Right forelimb (tissue), 1 donor: Measurements from ENCODE around the gene FUZ.

Source experiments
- DNase-seq: peaks from one replicate; pipeline ENCODE4 v3.0.0-alpha.2; 2018

Gene FUZ

GRCh38 chr19:49850487-49851342 is 37.6 kb upstream of the FUZ start, which contains the start of gene PTOV1:
Gene PTOV1 (plus strand): TSS chr19:49851159.
- peak; percentile 93 for DNase-seq

DNA sequence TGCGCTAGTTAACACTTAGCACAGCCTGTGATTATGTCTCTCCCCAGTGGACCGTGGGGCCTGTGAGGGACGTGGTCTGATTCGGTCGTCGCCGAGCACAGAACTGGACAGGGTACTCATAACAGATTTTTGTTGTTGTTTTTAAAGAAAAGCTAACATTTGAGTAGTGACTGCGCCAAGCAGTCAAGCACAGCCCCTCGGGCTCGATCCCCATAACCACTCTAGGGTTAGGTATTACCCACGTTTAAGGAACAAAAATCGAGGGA is 37.1 kb upstream of the FUZ start:
- DNase-seq, result no peak

DNA sequence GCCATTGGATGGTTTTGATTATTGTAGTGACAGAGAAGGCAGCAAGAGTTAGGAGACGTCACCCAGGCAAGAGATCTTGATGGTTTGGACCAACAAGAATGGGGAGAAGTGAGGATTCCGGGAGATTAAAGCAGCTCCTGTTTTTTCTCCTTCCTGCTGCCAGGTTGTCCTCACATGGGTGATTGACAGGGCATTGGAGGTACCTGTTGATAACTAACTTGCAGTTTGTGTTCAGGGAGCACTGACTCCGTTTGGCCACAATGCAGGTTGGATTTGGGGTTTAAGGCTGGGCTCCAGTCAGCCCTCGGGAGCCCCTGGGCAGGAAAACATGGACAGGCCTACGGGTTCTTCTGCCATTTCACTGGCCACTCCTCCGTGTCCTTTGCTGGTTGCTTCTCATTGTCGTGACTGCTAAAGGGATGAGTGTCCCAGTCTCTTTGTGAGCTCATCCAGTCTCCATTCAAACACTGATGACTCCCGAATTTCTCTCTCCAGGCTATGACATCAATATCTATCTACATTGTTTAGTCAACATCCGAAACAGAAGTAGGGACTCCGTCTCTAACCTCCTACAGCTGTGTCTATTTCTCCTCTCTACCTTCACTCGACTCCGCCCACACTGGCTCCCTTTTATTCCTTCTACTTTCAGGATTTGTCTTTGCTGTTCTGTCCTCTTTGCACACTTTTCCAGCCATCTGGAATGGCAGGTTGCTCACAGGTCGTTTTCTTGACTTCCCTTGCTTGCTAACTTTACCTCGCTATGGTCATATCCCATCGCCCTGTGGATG is 36.5 kb upstream of the FUZ start:
- no peak for DNase-seq

- no peak for DNase-seq
Measured at GRCh38 chr19:49848938-49849337, 35.8 kb upstream of the FUZ start.

GRCh38 chr19:49847731-49848696 is 34.9 kb upstream of the FUZ start:
- no peak for DNase-seq

- DNase-seq, result no peak
Measured at GRCh38 chr19:49846408-49846807, 33.3 kb upstream of the FUZ start.

DNA sequence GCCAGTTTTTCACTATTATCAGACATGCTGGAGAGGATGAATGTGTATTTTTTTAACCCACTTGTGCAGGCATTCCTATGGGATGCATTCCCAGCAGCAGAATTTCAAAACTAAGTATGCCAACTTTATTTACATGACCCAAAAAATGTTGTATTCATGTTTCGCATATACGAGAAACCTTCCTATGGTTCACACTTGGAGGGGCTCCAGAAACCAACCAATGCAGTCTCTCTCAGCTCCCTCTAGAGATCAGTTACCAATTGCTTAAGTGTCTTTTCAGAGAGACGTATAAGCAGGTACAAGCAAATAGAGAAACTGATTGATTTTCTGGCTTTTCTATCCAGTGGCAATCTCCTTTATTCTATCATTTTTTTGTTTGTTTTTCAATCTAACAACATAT is 32.3 kb upstream of the FUZ start:
- no peak for DNase-seq

DNA sequence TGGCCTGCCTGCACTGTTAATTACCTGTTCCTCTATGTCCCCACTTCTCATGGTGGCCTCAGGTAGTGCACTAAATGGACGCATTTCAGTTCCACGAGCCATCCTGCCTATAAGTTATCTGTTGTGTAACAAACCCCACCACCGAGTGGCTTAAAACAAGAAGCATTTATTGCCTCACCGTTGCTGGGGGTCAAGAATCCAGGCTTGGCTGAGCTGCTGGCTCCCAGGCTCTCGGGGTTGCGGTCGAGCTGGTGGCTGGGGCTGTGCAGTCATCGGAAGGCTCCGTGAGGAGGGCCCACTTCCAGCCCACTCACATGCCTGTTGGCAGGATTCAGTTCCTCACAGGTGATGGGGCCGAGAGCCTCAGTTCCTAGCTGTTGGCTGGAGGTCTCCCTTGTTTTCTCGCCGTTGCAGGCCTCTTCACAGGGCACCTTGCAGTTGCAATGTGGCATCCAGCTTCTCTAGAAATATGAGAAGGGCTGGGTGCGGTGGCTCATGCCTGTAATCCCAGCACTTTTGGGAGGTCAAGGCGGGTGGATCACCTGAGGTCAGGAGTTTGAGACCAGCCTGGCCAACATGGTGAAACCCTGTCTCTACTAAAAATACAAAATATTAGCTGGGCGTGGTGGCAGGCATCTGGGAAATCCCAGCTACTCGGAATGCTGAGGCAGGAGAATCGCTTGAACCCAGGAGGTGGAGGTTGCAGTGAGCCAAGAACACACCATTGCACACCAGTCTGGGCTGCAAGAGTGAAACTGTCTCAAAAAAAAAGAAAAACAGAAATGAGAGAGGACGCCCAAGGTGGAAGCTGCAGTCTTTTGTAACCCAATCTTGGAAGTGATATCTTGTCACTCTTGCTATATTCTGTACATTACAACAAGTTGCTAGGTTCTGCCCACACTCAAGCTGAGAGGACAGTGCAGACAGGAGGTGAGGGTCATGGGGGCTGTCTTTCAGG is 31.3 kb upstream of the FUZ start:
- DNase-seq, result no peak

GRCh38 chr19:49843265-49843664 is 30.2 kb upstream of the FUZ start:
- DNase-seq, result no peak

- DNase-seq, result no peak
Measured at GRCh38 chr19:49840736-49841249, 27.7 kb upstream of the FUZ start.

- no peak for DNase-seq
Measured at GRCh38 chr19:49840321-49840720, 27.2 kb upstream of the FUZ start.

- DNase-seq, result no peak
Measured at GRCh38 chr19:49839713-49840112, 26.6 kb upstream of the FUZ start.

DNA sequence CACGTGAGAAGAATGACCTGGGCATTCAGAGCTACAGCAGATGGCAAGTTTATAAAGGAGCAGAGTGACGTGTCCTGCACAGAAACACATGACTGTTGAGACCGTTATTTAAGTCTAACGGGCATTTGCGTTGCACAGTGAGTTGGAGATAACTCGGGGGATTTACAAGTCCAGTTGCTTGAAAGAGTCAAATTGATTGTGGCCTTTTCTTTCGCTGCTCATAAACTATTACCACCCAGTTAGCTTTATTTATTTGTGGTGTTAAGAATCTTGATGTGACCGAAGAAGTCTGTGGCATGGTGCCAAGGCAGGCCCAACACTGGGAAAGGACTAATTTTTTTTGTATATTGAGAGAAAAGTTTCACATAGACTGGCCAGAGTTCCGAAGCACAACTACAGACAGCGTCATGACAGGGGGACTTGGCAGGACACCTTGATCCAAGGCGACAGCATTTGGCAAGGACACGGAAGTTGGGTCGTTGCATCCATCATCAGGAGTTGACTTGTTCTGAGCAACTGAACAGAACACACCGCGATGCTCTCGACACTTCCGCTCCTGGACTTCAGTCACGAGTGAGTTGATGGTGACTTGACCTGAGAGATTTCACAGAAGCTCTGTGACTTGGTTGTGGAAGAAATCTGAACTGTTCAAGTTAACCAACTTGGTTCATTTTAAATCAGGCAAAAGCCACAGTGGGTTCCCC is 25.9 kb upstream of the FUZ start:
- DNase-seq, result no peak

DNA sequence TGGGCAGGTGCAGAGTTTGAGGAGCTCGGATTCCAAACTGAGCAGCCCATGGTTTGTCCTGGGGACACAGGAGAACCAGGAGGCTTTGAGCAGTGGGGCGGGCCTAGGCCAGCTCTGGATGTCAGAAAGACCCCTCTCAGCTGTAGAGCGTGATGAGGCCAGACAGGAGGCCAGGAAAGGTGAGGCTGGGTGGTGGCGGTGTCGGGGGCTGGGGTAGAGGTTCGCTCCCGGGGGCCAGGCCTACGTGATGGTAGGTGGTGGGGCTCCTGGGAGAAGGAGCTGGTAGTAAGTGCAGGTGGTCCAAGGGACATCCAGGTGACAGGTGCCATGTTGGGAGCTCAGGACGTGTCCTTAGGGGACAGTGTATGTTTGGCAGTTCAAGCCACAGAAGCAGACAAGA is 24.3 kb upstream of the FUZ start:
- DNase-seq, result no peak

- DNase-seq, result no peak
Measured at GRCh38 chr19:49837009-49837310, 23.9 kb upstream of the FUZ start.

GRCh38 chr19:49836176-49837008 is 23.3 kb upstream of the FUZ start:
- DNase-seq, result no peak

DNA sequence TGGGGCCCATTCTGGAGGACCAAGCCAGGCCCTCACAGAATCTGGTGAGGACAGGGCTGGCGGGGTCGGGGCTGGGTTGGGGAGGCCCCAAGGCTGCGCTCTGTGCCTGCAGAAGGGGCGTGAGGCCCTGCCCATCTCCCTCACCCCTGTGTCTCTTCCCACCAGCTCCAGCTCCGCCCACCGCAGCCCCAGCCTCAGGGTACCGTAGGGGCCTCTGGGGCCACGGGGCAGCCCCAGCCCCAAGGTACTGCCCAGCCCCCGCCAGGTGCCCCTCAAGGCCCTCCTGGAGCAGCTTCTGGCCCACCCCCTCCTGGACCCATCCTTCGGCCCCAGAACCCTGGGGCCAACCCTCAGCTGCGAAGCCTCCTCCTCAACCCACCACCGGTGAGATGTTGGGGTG is 22.5 kb upstream of the FUZ start:
- DNase-seq, result no peak

DNA sequence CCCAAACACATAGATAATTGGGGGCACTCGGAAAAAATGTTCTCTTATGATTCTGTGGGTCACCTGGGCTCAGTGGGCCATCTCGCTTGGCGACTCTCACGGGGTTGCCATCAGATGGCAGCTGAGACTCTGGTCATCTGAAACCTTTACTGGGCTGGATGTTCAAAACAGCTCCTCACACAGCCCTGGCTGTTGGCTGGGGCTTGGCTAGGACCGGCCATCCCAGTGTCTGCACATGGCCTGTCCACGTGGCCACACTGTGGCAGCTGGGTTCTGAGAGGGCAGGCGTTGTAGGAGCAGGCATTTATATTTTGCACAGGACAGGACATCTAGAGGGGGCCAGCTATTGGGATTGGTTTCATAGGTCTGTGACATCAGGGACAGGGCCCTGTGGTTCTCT is 20.5 kb upstream of the FUZ start:
- no peak for DNase-seq

GRCh38 chr19:49832556-49832955 is 19.5 kb upstream of the FUZ start:
- no peak for DNase-seq

DNA sequence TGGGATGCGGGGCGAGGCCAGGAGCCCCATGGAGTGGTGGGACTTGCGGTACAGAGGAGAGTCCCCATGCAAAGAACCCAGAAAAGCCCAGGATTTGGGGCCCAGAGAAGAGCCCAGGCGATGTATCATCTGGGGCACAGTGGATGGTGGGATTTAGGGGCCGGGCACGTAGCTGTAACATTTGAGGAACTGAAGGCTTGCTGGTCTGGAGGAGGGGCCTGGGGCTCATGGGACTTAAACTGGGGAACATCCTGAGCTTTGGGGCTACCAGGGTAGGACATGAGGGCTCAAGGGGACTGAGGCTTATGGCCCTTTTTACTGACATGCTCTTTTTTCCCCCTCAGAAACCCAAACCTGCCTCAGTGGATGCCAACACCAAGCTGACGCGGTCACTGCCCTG is 18.5 kb upstream of the FUZ start:
- no peak for DNase-seq
